Fibroblast of pulmonary artery (primary cell): ENCODE results near the gene TRIM44.

Experiments
- DNase-seq: peaks from one replicate; pipeline ENCODE4 v3.0.0-alpha.2; 2010; ENCODE audit warnings: low read depth
- H3K4me3 ChIP-seq: replicated peaks from 2 replicates; pipeline ENCODE4 v1.5.1; 2011; ENCODE audit warnings: low read depth, mild to moderate bottlenecking, control low read depth, low read length, moderate library complexity
- TF ChIP-seq, protein P1 (sequence below): IDR thresholded peaks from 2 replicates; pipeline ENCODE4 v1.5.1; 2011; ENCODE audit warnings: mild to moderate bottlenecking, control low read depth, low read length, inconsistent platforms; ENCODE audit errors: missing control alignments

Gene TRIM44

DNA sequence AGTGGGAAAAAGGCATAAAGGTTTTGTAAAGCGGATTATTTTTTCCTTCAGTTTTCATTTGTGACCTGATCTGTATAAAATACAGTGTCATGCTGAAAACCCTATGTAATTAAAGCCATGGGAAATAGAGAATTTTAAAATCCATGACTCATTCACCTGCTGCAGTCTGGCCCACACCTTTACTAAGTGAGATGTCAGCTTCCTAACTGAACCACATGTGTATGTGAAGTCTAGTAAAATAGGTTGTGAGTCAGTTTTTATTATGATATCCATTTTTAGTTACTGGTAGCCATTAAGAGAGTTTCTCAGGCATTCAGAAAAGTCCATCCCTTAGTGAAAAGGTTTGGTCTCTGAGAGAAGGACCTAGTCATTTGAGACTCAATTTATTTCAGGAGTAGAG lies 60.9 kb downstream of the TRIM44 start:
- TF ChIP-seq, protein P1, sequence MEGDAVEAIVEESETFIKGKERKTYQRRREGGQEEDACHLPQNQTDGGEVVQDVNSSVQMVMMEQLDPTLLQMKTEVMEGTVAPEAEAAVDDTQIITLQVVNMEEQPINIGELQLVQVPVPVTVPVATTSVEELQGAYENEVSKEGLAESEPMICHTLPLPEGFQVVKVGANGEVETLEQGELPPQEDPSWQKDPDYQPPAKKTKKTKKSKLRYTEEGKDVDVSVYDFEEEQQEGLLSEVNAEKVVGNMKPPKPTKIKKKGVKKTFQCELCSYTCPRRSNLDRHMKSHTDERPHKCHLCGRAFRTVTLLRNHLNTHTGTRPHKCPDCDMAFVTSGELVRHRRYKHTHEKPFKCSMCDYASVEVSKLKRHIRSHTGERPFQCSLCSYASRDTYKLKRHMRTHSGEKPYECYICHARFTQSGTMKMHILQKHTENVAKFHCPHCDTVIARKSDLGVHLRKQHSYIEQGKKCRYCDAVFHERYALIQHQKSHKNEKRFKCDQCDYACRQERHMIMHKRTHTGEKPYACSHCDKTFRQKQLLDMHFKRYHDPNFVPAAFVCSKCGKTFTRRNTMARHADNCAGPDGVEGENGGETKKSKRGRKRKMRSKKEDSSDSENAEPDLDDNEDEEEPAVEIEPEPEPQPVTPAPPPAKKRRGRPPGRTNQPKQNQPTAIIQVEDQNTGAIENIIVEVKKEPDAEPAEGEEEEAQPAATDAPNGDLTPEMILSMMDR = no peak
- H3K4me3 ChIP-seq = no peak overlapping the region
- no peak for DNase-seq

DNA sequence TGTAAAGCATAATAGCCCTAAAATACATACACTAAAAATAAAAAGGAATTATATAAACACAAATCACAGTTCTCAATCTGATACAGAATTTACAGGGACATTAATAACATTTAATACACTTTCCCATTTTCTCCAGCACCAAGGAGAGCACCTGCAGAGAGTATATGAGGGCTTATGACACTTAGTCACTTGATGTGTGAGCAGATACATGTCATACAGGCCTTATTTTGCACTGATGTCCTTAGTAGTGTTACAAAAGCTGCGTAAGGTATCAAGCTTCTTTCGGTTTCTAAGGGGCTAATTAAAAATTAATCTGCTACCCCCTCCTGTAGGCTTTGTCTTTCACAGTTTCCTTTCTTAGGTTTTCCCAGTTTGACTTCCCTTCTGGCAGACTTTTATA lies 61.3 kb downstream of the TRIM44 start:
- TF ChIP-seq, protein P1 = no peak
- DNase-seq = peak; percentile 21
- no peak overlapping the region for H3K4me3 ChIP-seq

DNA sequence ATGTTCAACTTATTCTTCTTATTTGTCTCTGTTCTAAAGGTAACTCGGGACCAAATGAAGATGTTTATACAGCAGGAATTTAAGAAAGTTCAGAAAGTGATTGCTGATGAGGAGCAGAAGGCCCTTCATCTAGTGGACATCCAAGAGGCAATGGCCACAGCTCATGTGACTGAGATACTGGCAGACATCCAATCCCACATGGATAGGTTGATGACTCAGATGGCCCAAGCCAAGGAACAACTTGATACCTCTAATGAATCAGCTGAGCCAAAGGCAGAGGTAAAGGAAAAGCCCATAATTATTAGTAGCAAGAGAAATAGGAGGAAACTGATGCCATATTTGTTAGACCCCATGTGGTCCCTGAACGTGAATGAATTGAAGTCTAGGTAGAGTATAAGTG lies 63.3 kb downstream of the TRIM44 start:
- peak; percentile 66 for DNase-seq
- TF ChIP-seq, protein P1 = no peak
- H3K4me3 ChIP-seq = no peak overlapping the region

DNA sequence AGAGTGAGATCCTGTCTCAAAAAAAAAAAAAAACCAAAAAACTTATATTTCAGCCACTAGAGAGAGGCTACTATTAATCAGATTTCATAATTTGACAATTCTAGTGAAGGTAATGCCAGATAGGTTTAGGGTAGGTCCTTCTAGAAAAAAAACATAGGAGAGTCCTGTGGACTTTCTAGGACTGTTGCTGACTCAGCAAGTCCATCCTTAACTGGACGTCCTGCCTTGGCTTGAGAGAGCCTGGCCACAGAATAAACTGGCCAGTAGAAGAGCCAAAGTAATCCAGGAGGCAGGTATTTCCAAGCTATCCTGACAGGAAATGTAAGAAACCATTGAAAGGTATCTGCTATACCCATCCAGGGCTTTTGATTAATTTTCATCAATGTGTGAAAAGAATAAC lies 64.6 kb downstream of the TRIM44 start:
- TF ChIP-seq, protein P1 = no peak
- no peak overlapping the region for H3K4me3 ChIP-seq
- no peak for DNase-seq

DNA sequence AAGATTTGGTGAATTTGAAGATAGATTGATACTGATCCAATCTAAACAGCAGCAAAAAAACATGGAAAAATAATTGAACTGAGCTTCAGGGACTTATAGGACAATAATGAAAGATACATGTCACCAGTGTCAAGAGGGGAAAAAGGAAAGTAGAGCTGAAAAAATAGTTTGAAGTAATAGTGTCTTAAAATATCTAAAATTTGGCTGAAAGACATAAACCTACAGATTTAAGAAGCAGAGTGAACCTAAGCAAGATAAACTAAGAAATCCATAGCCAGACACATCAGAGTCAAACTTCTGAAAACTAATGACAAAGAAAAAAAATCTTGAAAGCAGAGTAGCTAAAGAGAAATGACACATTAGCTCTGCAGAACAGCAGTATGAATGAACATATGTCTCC lies 67.7 kb downstream of the TRIM44 start:
- TF ChIP-seq, protein P1 = no peak
- H3K4me3 ChIP-seq = no peak overlapping the region
- no peak for DNase-seq

DNA sequence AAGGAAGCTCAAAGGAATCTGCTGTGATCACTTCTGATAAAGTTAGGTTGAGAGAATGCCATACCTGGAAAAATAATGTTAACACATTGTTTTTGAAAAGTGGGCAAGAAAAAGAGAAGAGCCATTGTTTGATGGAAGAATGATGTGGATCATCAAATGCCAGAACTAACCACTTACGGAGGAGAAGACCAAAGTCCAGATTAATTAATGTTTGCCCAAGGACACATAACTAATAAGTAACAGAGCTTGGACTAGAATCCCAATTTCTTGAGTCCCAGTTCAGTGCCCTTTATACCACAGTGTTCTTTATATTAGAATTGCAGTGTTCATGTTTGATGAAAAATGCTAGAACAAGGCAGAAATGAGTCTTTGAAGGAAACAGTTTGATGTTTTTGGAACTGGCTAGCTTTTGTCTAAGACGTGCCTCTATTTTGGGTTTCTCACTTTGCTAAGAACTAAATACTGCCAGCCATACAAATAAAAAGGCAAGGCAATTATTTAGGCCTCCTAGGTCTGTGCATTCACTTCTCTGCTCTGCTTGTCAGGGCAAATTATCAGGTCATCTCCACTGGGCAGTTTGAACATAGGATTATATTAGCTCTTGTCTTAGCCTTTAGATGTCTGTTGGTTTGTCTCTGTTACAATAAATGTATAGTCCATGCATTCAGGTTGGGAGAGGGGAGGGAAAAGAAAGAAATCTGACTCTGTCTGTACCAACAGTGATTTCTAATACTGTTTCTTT lies 72.3 kb downstream of the TRIM44 start:
- no peak for DNase-seq
- no peak overlapping the region for H3K4me3 ChIP-seq
- TF ChIP-seq, protein P1 = no peak

DNA sequence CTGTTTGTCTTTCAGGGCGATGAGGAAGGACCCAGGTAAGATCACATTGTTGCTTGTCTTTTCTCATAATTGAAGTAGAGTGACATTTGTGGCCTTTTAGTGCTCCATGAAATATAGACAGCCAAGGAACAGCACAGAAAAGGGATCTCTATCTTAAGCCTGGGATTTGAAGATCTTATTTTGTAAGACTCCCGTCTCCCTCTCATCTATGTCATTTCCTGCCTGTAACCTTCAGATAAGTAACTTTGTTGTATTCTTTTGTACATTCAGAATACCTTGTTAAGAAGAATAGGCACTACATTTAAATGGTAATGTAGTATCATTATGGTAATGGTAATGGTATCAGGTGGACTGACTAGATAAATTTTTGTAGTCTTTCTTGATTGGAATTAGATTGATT lies 72.8 kb downstream of the TRIM44 start:
- TF ChIP-seq, protein P1 = no peak
- no peak overlapping the region for H3K4me3 ChIP-seq
- DNase-seq = peak; percentile 38
